ENCODE data around the gene KCNMB1.

The KCNMB1 gene

DNA sequence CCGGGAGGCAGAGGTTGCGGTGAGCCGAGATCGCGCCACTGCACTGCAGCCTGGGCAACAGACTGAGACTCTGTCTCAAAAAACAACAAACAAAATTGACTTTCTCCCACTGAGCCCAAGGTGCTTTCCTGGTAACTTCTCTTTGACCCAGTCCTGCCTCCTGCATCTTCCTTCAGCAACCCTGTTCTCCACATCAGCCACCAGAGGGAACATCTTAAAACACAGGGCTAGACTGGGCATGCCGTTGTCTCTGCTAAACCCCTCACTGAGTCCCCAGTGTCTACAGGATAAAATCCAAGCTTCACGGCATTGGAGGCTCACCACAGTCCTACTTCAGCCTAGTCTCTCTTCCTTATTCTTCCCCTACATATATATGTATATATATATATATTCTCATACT is 39.8 kb upstream of the KCNMB1 start:
- no peak overlapping the region for H3K27ac ChIP-seq (replicated peaks)
- no peak for DNase-seq (ENCODE audit: low read depth in 1 of 2, low spot score in 1 of 2)
- no peak overlapping the region for H3K4me3 ChIP-seq (replicated peaks; ENCODE audit: insufficient read depth, low read length)
- TF ChIP-seq, protein P1, sequence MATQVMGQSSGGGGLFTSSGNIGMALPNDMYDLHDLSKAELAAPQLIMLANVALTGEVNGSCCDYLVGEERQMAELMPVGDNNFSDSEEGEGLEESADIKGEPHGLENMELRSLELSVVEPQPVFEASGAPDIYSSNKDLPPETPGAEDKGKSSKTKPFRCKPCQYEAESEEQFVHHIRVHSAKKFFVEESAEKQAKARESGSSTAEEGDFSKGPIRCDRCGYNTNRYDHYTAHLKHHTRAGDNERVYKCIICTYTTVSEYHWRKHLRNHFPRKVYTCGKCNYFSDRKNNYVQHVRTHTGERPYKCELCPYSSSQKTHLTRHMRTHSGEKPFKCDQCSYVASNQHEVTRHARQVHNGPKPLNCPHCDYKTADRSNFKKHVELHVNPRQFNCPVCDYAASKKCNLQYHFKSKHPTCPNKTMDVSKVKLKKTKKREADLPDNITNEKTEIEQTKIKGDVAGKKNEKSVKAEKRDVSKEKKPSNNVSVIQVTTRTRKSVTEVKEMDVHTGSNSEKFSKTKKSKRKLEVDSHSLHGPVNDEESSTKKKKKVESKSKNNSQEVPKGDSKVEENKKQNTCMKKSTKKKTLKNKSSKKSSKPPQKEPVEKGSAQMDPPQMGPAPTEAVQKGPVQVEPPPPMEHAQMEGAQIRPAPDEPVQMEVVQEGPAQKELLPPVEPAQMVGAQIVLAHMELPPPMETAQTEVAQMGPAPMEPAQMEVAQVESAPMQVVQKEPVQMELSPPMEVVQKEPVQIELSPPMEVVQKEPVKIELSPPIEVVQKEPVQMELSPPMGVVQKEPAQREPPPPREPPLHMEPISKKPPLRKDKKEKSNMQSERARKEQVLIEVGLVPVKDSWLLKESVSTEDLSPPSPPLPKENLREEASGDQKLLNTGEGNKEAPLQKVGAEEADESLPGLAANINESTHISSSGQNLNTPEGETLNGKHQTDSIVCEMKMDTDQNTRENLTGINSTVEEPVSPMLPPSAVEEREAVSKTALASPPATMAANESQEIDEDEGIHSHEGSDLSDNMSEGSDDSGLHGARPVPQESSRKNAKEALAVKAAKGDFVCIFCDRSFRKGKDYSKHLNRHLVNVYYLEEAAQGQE (IDR thresholded peaks at IDR 0.05; ENCODE audit: insufficient replicate concordance, low read depth) = no peak
- TF ChIP-seq POLR2AphosphoS5 (IDR thresholded peaks at IDR 0.05; ENCODE audit: low read depth) (no peak), SPI1 (IDR thresholded peaks at IDR 0.05; ENCODE audit: borderline replicate concordance, low read depth) (no peak)
- H3K27me3 ChIP-seq (ENCODE audit: insufficient read depth, poor library complexity, severe bottlenecking) = no peaks in the 10 kb centered on the region

DNA sequence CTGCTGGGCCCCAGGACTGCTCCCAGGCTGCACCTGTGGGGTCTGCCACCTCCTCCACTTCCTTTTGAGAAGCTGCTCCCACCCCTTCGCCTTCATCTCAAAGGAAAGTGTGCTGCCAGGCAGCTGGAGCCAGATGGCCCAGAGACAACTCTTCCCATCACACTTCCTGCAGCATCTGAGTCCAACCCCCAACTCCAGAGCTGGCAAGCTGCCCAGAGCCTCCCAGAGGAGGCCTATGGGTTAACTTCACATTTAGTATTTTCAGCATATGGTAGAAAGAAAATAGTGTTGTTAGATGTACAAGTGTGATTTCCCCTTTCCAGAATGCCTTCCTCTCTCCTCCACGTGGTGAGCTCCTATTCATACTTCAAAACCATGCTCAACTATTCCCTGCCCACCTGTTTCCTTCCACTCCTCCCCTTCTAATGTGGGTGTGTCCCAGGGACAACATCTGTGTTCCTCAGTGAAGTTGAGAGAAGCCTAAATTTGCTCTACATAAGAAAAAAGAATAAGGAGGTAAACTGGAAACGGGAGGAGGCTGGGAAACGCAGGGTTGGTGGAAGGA is 38.6 kb upstream of the KCNMB1 start:
- no peak overlapping the region for H3K4me3 ChIP-seq (replicated peaks; ENCODE audit: insufficient read depth, low read length)
- TF ChIP-seq GABPA (IDR thresholded peaks at IDR 0.05; ENCODE audit: low read depth) = no peak
- no peak for TF ChIP-seq POLR2AphosphoS5 (IDR thresholded peaks at IDR 0.05; ENCODE audit: low read depth)
- TF ChIP-seq SPI1 (IDR thresholded peaks at IDR 0.05; ENCODE audit: borderline replicate concordance, low read depth) = no peak
- TF ChIP-seq, protein P1 (IDR thresholded peaks at IDR 0.05; ENCODE audit: insufficient replicate concordance, low read depth) = no peak
- TF ChIP-seq, protein P2, sequence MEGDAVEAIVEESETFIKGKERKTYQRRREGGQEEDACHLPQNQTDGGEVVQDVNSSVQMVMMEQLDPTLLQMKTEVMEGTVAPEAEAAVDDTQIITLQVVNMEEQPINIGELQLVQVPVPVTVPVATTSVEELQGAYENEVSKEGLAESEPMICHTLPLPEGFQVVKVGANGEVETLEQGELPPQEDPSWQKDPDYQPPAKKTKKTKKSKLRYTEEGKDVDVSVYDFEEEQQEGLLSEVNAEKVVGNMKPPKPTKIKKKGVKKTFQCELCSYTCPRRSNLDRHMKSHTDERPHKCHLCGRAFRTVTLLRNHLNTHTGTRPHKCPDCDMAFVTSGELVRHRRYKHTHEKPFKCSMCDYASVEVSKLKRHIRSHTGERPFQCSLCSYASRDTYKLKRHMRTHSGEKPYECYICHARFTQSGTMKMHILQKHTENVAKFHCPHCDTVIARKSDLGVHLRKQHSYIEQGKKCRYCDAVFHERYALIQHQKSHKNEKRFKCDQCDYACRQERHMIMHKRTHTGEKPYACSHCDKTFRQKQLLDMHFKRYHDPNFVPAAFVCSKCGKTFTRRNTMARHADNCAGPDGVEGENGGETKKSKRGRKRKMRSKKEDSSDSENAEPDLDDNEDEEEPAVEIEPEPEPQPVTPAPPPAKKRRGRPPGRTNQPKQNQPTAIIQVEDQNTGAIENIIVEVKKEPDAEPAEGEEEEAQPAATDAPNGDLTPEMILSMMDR (IDR thresholded peaks at IDR 0.05; ENCODE audit: insufficient read depth, low read length) = no peak
- peak in 1 of 2 experiments; percentile 15 for DNase-seq (ENCODE audit: low read depth in 1 of 2, low spot score in 1 of 2)
- H3K27me3 ChIP-seq (ENCODE audit: insufficient read depth, poor library complexity, severe bottlenecking) = no peaks in the 10 kb centered on the region
- H3K27ac ChIP-seq (replicated peaks) = no peak overlapping the region

DNA sequence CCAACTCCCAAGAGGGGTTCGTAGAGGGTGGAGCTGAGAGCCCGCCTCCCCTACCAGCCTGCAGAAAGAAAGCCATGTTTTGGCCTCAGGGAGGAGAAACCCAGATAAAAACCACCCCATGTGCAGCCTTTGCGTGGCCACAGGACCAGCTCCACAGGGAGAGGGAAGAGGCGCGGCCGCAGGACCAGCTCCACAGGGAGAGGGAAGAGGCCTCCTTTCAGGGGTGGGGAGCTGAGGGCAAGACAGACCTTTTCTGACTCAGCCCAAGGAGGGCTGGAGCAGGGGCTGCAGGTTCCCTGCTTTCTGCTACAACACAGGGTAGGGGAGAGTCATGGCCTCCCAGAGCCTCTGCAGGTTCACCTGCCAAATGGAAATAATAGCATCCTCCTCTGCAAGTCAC is 37.6 kb upstream of the KCNMB1 start:
- Histone ChIP-seq H3K4me3 (replicated peaks; ENCODE audit: insufficient read depth, low read length) (no peak overlapping the region), H3K27me3 (ENCODE audit: insufficient read depth, poor library complexity, severe bottlenecking) (no peaks in the 10 kb centered on the region), H3K27ac (replicated peaks) (no peak overlapping the region)
- TF ChIP-seq POLR2AphosphoS5 (IDR thresholded peaks at IDR 0.05; ENCODE audit: low read depth) = no peak
- TF ChIP-seq, protein P1 (IDR thresholded peaks at IDR 0.05; ENCODE audit: insufficient replicate concordance, low read depth) = no peak
- TF ChIP-seq, protein P2 (IDR thresholded peaks at IDR 0.05; ENCODE audit: insufficient read depth, low read length) = no peak
- TF ChIP-seq GABPA (IDR thresholded peaks at IDR 0.05; ENCODE audit: low read depth) = no peak
- TF ChIP-seq SPI1 (IDR thresholded peaks at IDR 0.05; ENCODE audit: borderline replicate concordance, low read depth) = no peak
- DNase-seq (ENCODE audit: low read depth in 1 of 2, low spot score in 1 of 2) = no peak
